Activated CD8-positive, alpha-beta T cell treated with anti-CD3 and anti-CD28 coated beads for 36 hours (primary cell): ENCODE results near the gene TMIGD2. TPM values are rescaled to one million over a fixed set of nuclear protein-coding genes. Genes with fewer than 3 reads are reported as not detected.
A peak's percentile ranks its signal among the peaks of the same experiment; 100 is the strongest.

Experiments used
- ATAC-seq: fragments of 200-7000 bp; cut with Tn5 transposase; one replicate; pipeline ENCODE4 v1.10.0; 2021; ENCODE audit warnings: mild to moderate bottlenecking, moderate library complexity
- CTCF ChIA-PET: fragments of 350-600 bp; sonication (Branson Sonifier 250); formaldehyde crosslinking; loops from one replicate; lab custom pipeline; 2021; ENCODE audit warnings: antibody characterized with exemption; lab: Charles Lee
- POLR2A ChIA-PET: fragments of 350-600 bp; sonication (Branson Sonifier 250); formaldehyde crosslinking; loops from one replicate; lab custom pipeline; 2021; ENCODE audit warnings: antibody characterized with exemption; lab: Charles Lee
- DNase-seq: peaks from one replicate; pipeline ENCODE4 v3.0.0-alpha.2; 2020
- H3K27ac Mint-ChIP-seq: one replicate; pipeline ENCODE4 v1.8.0; 2021; ENCODE audit warnings: mild to moderate bottlenecking, mixed read lengths
- H3K27me3 Mint-ChIP-seq: one replicate; pipeline ENCODE4 v1.8.0; 2021; ENCODE audit warnings: mixed read lengths
- H3K36me3 Mint-ChIP-seq: one replicate; pipeline ENCODE4 v1.8.0; 2021; ENCODE audit warnings: low read depth, mixed read lengths
- H3K4me1 Mint-ChIP-seq: one replicate; pipeline ENCODE4 v1.8.0; 2021; ENCODE audit warnings: low read depth, mixed read lengths
- H3K4me3 Mint-ChIP-seq: one replicate; pipeline ENCODE4 v1.8.0; 2021; ENCODE audit warnings: mild to moderate bottlenecking, moderate library complexity, mixed read lengths
- H3K9me3 Mint-ChIP-seq: one replicate; pipeline ENCODE4 v1.8.0; 2021; ENCODE audit warnings: mixed read lengths
- intact Hi-C: fragments of 100-400 bp; cut with micrococcal nuclease; formaldehyde crosslinking; loops from one replicate; pipeline ENCODE4 v1.10.0; 2022
- total RNA-seq, 2 experiments: library from RNA; stranded (reverse); gene quantifications; one replicate each; pipeline ENCODE4 v1.2.3, GENCODE V29; 2021
- TF ChIP-seq, protein P1 (sequence below): fragments of 200-600 bp; IDR thresholded peaks from one replicate; pipeline ENCODE4 v1.8.0; 2022; ENCODE audit warnings: antibody characterized with exemption, mild to moderate bottlenecking

The TMIGD2 gene
- total RNA-seq, 2 experiments from 2014 or later, result 13.6 to 14.8 TPM

- no peak overlapping the region for H3K27ac Mint-ChIP-seq
- CTCF ChIA-PET, result interaction anchor here (0.5 to 7.1 kb wide), 13 partner anchors 8 to 126 kb away, joined by 3 to 84 read pairs (median 5); partner anchors contain the start of genes FSD1 and MPND
- no peaks in the 10 kb centered on the region for H3K27me3 Mint-ChIP-seq
- H3K4me1 Mint-ChIP-seq, result peaks cover 16% of the 10 kb centered on the region
- DNase-seq (no peak), ATAC-seq (no peak)
- peaks cover 36% of the 10 kb centered on the region for H3K36me3 Mint-ChIP-seq
- TF ChIP-seq, protein P1, sequence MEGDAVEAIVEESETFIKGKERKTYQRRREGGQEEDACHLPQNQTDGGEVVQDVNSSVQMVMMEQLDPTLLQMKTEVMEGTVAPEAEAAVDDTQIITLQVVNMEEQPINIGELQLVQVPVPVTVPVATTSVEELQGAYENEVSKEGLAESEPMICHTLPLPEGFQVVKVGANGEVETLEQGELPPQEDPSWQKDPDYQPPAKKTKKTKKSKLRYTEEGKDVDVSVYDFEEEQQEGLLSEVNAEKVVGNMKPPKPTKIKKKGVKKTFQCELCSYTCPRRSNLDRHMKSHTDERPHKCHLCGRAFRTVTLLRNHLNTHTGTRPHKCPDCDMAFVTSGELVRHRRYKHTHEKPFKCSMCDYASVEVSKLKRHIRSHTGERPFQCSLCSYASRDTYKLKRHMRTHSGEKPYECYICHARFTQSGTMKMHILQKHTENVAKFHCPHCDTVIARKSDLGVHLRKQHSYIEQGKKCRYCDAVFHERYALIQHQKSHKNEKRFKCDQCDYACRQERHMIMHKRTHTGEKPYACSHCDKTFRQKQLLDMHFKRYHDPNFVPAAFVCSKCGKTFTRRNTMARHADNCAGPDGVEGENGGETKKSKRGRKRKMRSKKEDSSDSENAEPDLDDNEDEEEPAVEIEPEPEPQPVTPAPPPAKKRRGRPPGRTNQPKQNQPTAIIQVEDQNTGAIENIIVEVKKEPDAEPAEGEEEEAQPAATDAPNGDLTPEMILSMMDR, result no peak
- H3K9me3 Mint-ChIP-seq, result no peaks in the 10 kb centered on the region
- POLR2A ChIA-PET, result interaction anchor here (1.2 to 1.7 kb wide), 4 partner anchors 22 to 91 kb away, joined by 3 to 8 read pairs (median 3); partner anchors contain the start of genes MPND and YJU2
- no peak overlapping the region for H3K4me3 Mint-ChIP-seq
- intact Hi-C loops, result loop anchor here (5.0 kb wide), 1 partner anchor 83 kb away; no protein-coding TSS in a partner anchor
Measured at GRCh38 chr19:4268816-4269430, 33.3 kb downstream of the TMIGD2 start.

DNA sequence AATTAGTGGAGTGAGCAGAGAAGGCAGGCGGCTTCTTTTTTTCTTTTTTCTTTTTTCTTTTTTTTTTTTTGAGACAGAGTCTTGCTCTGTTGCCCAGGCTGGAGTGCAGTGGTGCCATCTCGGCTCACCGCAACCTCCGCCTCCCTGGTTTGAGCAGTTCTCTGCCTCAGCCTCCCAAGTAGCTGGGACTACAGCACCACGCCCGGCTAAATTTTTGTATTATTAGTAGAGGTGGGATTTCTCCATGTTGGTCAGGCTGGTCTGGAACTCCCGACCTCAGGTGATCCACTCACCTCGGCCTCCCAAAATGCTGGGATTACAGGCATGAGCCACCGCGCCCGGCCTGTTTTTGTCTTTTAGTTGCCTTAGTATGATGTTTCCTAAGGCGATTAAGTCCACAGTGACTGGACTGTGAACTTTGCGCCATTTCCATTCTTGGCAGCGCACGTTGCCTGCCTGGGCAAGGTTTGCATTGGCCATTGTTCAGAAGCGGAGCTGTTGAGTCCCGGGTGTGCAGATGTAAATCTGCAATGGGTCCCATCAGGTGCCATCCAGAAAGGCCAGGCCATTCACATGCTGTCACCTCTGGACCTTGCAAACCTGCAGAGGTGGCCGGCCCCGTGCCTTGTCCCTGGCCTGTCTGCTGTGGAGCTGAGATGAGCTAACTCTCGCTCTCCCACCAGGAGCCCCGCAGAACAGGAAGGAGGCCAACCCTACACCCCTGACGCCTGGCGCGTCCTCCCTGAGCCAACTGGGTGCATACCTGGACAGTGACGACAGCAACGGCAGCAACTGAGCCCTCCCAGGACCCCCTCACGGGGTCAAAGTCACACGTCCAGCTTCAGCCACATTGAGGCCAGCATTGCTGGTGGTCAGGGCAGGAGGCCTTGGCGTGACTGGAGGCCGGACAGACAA lies 34.0 kb downstream of the TMIGD2 start:
- H3K27ac Mint-ChIP-seq, result no peak overlapping the region
- H3K36me3 Mint-ChIP-seq, result peaks cover 42% of the 10 kb centered on the region
- CTCF ChIA-PET, result interaction anchor here (0.8 to 7.1 kb wide), 19 partner anchors 8 to 257 kb away, joined by 3 to 84 read pairs (median 5); partner anchors contain the start of genes FSD1, MPND and YJU2
- no peak for ATAC-seq
- no peaks in the 10 kb centered on the region for H3K27me3 Mint-ChIP-seq
- no peaks in the 10 kb centered on the region for H3K9me3 Mint-ChIP-seq
- intact Hi-C loops, result loop anchor here (5.0 kb wide), 1 partner anchor 84 kb away; no protein-coding TSS in a partner anchor
- H3K4me1 Mint-ChIP-seq, result peaks cover 19% of the 10 kb centered on the region
- TF ChIP-seq, protein P1, result no peak
- POLR2A ChIA-PET, result interaction anchor here (1.2 to 1.7 kb wide), 6 partner anchors 21 to 91 kb away, joined by 3 to 8 read pairs (median 4); partner anchors contain the start of genes MPND and YJU2
- DNase-seq, result no peak
- no peak overlapping the region for H3K4me3 Mint-ChIP-seq

DNA sequence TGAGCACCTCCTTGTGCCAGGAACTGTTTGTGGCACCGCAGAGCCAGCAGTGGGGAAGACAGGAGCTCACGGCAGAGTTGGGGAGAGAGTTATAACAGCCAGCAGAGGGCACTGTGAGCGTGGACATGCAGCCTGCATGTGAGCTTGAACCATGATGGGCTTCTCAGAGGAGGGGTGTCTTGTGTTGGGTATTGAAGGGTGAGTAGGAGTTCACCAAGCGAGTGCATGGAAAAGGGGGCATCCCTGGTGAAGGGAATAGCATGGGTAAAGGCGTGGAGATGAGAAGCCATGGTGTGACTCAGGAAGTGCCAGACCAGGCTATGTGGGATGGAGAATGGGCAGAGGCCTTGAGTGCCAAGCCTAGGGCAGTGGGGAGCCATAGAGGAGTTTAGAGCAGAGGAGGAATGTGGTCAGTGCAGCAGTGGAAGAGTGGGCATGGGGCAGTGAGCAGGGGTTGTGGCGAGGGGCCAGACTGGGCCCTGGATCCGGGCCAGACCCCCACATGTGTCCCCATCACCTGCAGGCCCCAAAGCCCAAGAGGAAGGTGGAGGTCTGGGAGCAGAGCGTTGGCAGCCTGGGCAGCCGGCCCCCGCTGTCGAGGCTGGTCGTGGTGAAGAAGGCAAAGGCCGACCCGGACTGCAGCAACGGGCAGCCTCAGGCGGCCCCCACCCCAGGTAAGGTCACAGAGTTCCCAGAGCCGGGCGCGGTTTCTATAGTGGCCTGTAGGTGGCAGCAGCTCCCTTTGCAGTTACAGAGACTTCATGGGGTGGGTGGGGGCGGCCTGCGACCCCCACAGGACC lies 34.9 kb downstream of the TMIGD2 start:
- peak overlapping the region; percentile 4 for H3K27ac Mint-ChIP-seq

More for the DNA sequence above, 34.9 kb downstream of the TMIGD2 start:
- ChIA-PET CTCF (interaction anchor here (0.6 to 7.1 kb wide), 46 partner anchors 9 to 259 kb away, joined by 3 to 84 read pairs (median 4); partner anchors contain the start of genes CHAF1A, EBI3, MPND and SH3GL1), POLR2A (interaction anchor here (0.7 to 1.7 kb wide), 10 partner anchors 11 to 163 kb away, joined by 3 to 8 read pairs (median 4); partner anchors contain the start of genes MPND and YJU2)
- no peaks in the 10 kb centered on the region for H3K9me3 Mint-ChIP-seq
- no peaks in the 10 kb centered on the region for H3K27me3 Mint-ChIP-seq
- H3K4me1 Mint-ChIP-seq, result peaks cover 19% of the 10 kb centered on the region
- peaks cover 46% of the 10 kb centered on the region for H3K36me3 Mint-ChIP-seq
- intact Hi-C loops, result loop anchor here (5.0 kb wide), 1 partner anchor 85 kb away; no protein-coding TSS in a partner anchor
- H3K4me3 Mint-ChIP-seq, result no peak overlapping the region
- TF ChIP-seq, protein P1, result peak; percentile 81
- peak; percentile 79 for DNase-seq
- peak; percentile 71 for ATAC-seq
